Mammary epithelial cell (primary cell): ENCODE data around the gene TMCC1.

Experiments used
- EZH2 ChIP-seq: IDR thresholded peaks from 2 replicates; pipeline ENCODE4 v1.6.1; 2012; ENCODE audit warnings: low read length, inconsistent platforms, borderline replicate concordance
- TF ChIP-seq, protein P1 (sequence below), 2 donors: IDR thresholded peaks in 1 of 2; conservative IDR thresholded peaks in 1 of 2; 2 replicates each; pipeline ENCODE4 v1.5.1; 2011 to 2012; ENCODE audit warnings: inconsistent platforms in 2 of 2, low read length in 2 of 2, mild to moderate bottlenecking in 2 of 2, control low read depth in 1 of 2, low read depth in 1 of 2; ENCODE audit not compliant: insufficient read depth in 1 of 2; ENCODE audit errors: extremely low read depth in 1 of 2

DNA sequence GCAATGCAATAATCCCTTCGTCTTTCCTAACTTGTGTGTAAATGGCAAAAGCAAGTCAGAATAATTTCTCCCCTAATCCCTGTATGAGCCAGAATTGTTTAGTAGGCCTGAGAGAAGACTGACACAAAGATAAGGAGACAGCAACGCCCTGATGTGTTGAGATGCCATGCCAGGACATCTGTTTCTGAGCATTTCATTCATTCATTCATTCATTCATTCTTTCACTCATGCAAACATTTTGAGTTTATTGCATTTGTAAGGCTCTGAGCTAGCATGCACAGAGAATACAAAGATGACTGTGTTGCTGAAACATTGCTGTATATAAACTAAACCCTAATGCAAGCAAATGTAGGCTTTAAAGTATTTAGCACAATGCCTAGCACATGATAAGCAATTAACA is 127.4 kb downstream of the TMCC1 start:
- TF ChIP-seq, protein P1, sequence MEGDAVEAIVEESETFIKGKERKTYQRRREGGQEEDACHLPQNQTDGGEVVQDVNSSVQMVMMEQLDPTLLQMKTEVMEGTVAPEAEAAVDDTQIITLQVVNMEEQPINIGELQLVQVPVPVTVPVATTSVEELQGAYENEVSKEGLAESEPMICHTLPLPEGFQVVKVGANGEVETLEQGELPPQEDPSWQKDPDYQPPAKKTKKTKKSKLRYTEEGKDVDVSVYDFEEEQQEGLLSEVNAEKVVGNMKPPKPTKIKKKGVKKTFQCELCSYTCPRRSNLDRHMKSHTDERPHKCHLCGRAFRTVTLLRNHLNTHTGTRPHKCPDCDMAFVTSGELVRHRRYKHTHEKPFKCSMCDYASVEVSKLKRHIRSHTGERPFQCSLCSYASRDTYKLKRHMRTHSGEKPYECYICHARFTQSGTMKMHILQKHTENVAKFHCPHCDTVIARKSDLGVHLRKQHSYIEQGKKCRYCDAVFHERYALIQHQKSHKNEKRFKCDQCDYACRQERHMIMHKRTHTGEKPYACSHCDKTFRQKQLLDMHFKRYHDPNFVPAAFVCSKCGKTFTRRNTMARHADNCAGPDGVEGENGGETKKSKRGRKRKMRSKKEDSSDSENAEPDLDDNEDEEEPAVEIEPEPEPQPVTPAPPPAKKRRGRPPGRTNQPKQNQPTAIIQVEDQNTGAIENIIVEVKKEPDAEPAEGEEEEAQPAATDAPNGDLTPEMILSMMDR (conservative IDR thresholded peaks at IDR 0.05 in 1 of 2, IDR thresholded peaks at IDR 0.05 in 1 of 2; ENCODE audit: extremely low read depth in 1 of 2, insufficient read depth in 1 of 2, low read depth in 1 of 2, low read length in 2 of 2), result no peak
- no peak for TF ChIP-seq EZH2
